ENCODE results near the gene SBF2. TPM values are rescaled to one million over a fixed set of nuclear protein-coding genes. Genes with fewer than 3 reads are reported as not detected.

The SBF2 gene
- total and polyA plus RNA-seq, 2 donors (not counting 1 experiment from before 2014, with no cell fraction given), result 5.6 to 17.7 TPM

- Mint-ChIP-seq H3K9me3 (ENCODE audit: insufficient read depth) (no peaks in the 10 kb centered on the region), H3K27me3 (no peaks in the 10 kb centered on the region), H3K27ac (no peak overlapping the region), H3K4me1 (peaks cover 14% of the 10 kb centered on the region), H3K4me3 (no peak overlapping the region)
- intact Hi-C loops (cut with micrococcal nuclease), result no loop called here
- TF ChIP-seq EZH2 (IDR thresholded peaks at IDR 0.05; ENCODE audit: borderline replicate concordance, insufficient read depth, low read depth, low read length, poor library complexity, severe bottlenecking) (no peak), CTCF (IDR thresholded peaks at IDR 0.05) (no peak)
- H3K36me3 ChIP-seq (replicated peaks in 1 of 2; ENCODE audit: control extremely low read depth in 1 of 2, control insufficient read depth in 1 of 2, extremely low read depth in 1 of 2, insufficient read depth in 2 of 2, low read length in 1 of 2), result no peaks in the 10 kb centered on the region
- no peaks in the 10 kb centered on the region for H3K79me2 ChIP-seq (ENCODE audit: control insufficient read depth, insufficient read depth, low read length)
- WGBS (ENCODE audit: insufficient coverage), result no CpG with 5 or more reads among the region's 1 CpG
- POLR2A ChIA-PET, result no interaction called here
- no peak overlapping the region for H3K27ac ChIP-seq (ENCODE audit: low read length in 2 of 2)
- H3K4me2 ChIP-seq (replicated peaks; ENCODE audit: low read depth, low read length, poor library complexity, severe bottlenecking), result no peak overlapping the region
- H3K4me1 ChIP-seq (ENCODE audit: control insufficient read depth in 2 of 2, insufficient read depth in 2 of 2, low read length in 2 of 2), result peaks cover 8 to 10% of the 10 kb centered on the region in 2 donors
- H3K9me3 ChIP-seq (ENCODE audit: control extremely low read depth in 1 of 3, control insufficient read depth in 2 of 3, insufficient read depth in 1 of 3, low read length in 2 of 3), result no peaks in the 10 kb centered on the region
- H4K20me1 ChIP-seq (ENCODE audit: control insufficient read depth, insufficient read depth, low read length, poor library complexity, severe bottlenecking), result no peaks in the 10 kb centered on the region
- CTCF ChIA-PET, result no interaction called here
- H3K9ac ChIP-seq (ENCODE audit: low read length), result no peak overlapping the region
- H3K27me3 ChIP-seq (replicated peaks in 1 of 4; ENCODE audit: control extremely low read depth in 1 of 4, control insufficient read depth in 3 of 4, insufficient read depth in 4 of 4, low read length in 3 of 4), result no peaks in the 10 kb centered on the region
- no peak for ATAC-seq (ENCODE audit: low read depth)
- H3K4me3 ChIP-seq (ENCODE audit: control extremely low read depth in 1 of 5, extremely low read depth in 1 of 5, insufficient read depth in 1 of 5, low read depth in 2 of 5, low read length in 4 of 5), result no peak overlapping the region
- no peak overlapping the region for H2AFZ ChIP-seq (ENCODE audit: insufficient read depth, low read depth, low read length, poor library complexity, severe bottlenecking)
- no peak for DNase-seq
These were observed 444.6 kb downstream of the SBF2 start for GRCh38 chr11:9849389-9849788.

- Histone ChIP-seq H3K79me2 (ENCODE audit: control insufficient read depth, insufficient read depth, low read length) (no peaks in the 10 kb centered on the region), H3K4me3 (ENCODE audit: control extremely low read depth in 1 of 5, extremely low read depth in 1 of 5, insufficient read depth in 1 of 5, low read depth in 2 of 5, low read length in 4 of 5) (no peak overlapping the region), H3K27me3 (replicated peaks in 1 of 4; ENCODE audit: control extremely low read depth in 1 of 4, control insufficient read depth in 3 of 4, insufficient read depth in 4 of 4, low read length in 3 of 4) (no peaks in the 10 kb centered on the region), H3K4me2 (replicated peaks; ENCODE audit: low read depth, low read length, poor library complexity, severe bottlenecking) (no peak overlapping the region), H2AFZ (ENCODE audit: insufficient read depth, low read depth, low read length, poor library complexity, severe bottlenecking) (no peak overlapping the region), H3K27ac (ENCODE audit: low read length in 2 of 2) (no peak overlapping the region), H3K9ac (ENCODE audit: low read length) (no peak overlapping the region), H4K20me1 (ENCODE audit: control insufficient read depth, insufficient read depth, low read length, poor library complexity, severe bottlenecking) (no peaks in the 10 kb centered on the region), H3K9me3 (ENCODE audit: control extremely low read depth in 1 of 3, control insufficient read depth in 2 of 3, insufficient read depth in 1 of 3, low read length in 2 of 3) (no peaks in the 10 kb centered on the region), H3K36me3 (replicated peaks in 1 of 2; ENCODE audit: control extremely low read depth in 1 of 2, control insufficient read depth in 1 of 2, extremely low read depth in 1 of 2, insufficient read depth in 2 of 2, low read length in 1 of 2) (no peaks in the 10 kb centered on the region), H3K4me1 (ENCODE audit: control insufficient read depth in 2 of 2, insufficient read depth in 2 of 2, low read length in 2 of 2) (no peaks in the 10 kb centered on the region)
- Mint-ChIP-seq H3K4me3 (no peak overlapping the region), H3K9me3 (ENCODE audit: insufficient read depth) (no peaks in the 10 kb centered on the region), H3K27ac (no peak overlapping the region), H3K27me3 (no peaks in the 10 kb centered on the region), H3K4me1 (peaks cover 2% of the 10 kb centered on the region)
- POLR2A ChIA-PET, result no interaction called here
- no peak for TF ChIP-seq EZH2 (IDR thresholded peaks at IDR 0.05; ENCODE audit: borderline replicate concordance, insufficient read depth, low read depth, low read length, poor library complexity, severe bottlenecking)
- no peak for TF ChIP-seq CTCF (IDR thresholded peaks at IDR 0.05)
- DNase-seq, result no peak
- no peak for ATAC-seq (ENCODE audit: low read depth)
- WGBS (ENCODE audit: insufficient coverage), result 75% methylated on average over 2 of the region's 3 CpGs
- CTCF ChIA-PET, result interaction anchor here (0.7 to 0.9 kb wide), 2 partner anchors 9 to 60 kb away, joined by 3 to 4 read pairs; no protein-coding TSS in a partner anchor
- intact Hi-C loops (cut with micrococcal nuclease), result no loop called here
These were observed 446.4 kb downstream of the SBF2 start for GRCh38 chr11:9847636-9848035.

Data from B cell (primary cell).